ENCODE measurements around the gene SMOC1.

DNA sequence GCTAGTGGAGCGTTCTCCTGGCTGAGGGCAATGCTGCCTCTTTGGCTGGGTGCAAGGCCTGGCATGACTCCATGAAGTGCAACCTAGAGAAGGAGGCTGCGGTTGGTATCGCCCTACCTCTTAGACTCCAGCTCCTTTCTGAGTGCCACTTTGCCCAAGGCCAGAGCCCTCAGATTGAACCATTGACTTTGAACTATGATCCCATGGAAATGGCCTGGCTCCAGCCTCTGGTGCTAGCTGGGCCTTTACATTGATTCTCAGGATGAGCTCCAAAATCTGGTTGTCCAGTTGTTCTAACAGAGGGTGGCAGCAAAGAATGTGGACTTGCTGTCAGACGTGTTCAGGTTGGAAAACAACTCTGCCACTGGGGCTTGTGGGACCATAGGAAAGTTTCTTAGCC is 16.1 kb upstream of the SMOC1 start:
- TF ChIP-seq, protein P1, sequence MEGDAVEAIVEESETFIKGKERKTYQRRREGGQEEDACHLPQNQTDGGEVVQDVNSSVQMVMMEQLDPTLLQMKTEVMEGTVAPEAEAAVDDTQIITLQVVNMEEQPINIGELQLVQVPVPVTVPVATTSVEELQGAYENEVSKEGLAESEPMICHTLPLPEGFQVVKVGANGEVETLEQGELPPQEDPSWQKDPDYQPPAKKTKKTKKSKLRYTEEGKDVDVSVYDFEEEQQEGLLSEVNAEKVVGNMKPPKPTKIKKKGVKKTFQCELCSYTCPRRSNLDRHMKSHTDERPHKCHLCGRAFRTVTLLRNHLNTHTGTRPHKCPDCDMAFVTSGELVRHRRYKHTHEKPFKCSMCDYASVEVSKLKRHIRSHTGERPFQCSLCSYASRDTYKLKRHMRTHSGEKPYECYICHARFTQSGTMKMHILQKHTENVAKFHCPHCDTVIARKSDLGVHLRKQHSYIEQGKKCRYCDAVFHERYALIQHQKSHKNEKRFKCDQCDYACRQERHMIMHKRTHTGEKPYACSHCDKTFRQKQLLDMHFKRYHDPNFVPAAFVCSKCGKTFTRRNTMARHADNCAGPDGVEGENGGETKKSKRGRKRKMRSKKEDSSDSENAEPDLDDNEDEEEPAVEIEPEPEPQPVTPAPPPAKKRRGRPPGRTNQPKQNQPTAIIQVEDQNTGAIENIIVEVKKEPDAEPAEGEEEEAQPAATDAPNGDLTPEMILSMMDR (IDR thresholded peaks at IDR 0.05; ENCODE audit: borderline replicate concordance, extremely low read depth, low read length, poor library complexity, severe bottlenecking), result no peak
- TF ChIP-seq EZH2 (IDR thresholded peaks at IDR 0.05; ENCODE audit: borderline replicate concordance, low read depth, low read length, severe bottlenecking), result no peak
